Fibroblast of mammary gland (primary cell): ENCODE measurements around the gene PRDX2.
A peak's percentile ranks its signal among the peaks of the same experiment; 100 is the strongest.

ENCODE experiments used
- DNase-seq: peaks from one replicate; pipeline ENCODE4 v3.0.0-alpha.2; 2010; ENCODE audit warnings: low read depth
- H3K4me3 ChIP-seq: 2 replicates; pipeline ENCODE4 v1.5.1; 2011; ENCODE audit warnings: low read depth, mild to moderate bottlenecking, low read length, moderate library complexity; ENCODE audit not compliant: control insufficient read depth
- CTCF ChIP-seq: conservative IDR thresholded peaks from 2 replicates; pipeline ENCODE4 v1.5.1; 2011; ENCODE audit warnings: low read depth, low read length, inconsistent platforms; ENCODE audit not compliant: control insufficient read depth, insufficient read depth

The PRDX2 gene

GRCh38 chr19:12841094-12841493 is 39.5 kb upstream of the PRDX2 start:
- no peak for TF ChIP-seq CTCF
- peak overlapping the region; percentile 28 for H3K4me3 ChIP-seq
- peak; percentile 27 for DNase-seq

- peak; percentile 74 for DNase-seq
- peak overlapping the region; percentile 28 for H3K4me3 ChIP-seq
- TF ChIP-seq CTCF, result no peak
Measured at GRCh38 chr19:12840091-12841079, 38.8 kb upstream of the PRDX2 start.

- no peak for TF ChIP-seq CTCF
- DNase-seq, result no peak
- H3K4me3 ChIP-seq, result no peak overlapping the region
Measured at GRCh38 chr19:12838886-12839756, 37.5 kb upstream of the PRDX2 start.

- TF ChIP-seq CTCF, result no peak
- no peak for DNase-seq
- H3K4me3 ChIP-seq, result no peak within 1 kb of the TSS
Measured at GRCh38 chr19:12838182-12838885, 36.7 kb upstream of the PRDX2 start, which contains the start of gene MAST1. MAST1 (plus strand) TSS chr19:12838515; CDS start chr19:12838573, 58 bp downstream.

GRCh38 chr19:12837225-12837624 is 35.6 kb upstream of the PRDX2 start:
- TF ChIP-seq CTCF, result no peak
- H3K4me3 ChIP-seq, result no peak overlapping the region
- no peak for DNase-seq

GRCh38 chr19:12836529-12836863 is 34.9 kb upstream of the PRDX2 start:
- TF ChIP-seq CTCF, result no peak
- no peak overlapping the region for H3K4me3 ChIP-seq

More at GRCh38 chr19:12836529-12836863, 34.9 kb upstream of the PRDX2 start:
- no peak for DNase-seq
